WTC11 (cell line): ENCODE results near the gene SNX10. TPM values are rescaled to one million over a fixed set of nuclear protein-coding genes. Genes with fewer than 3 reads are reported as not detected.

Experiments used
- ATAC-seq: fragments of 200-7000 bp; cut with Tn5 transposase; 2 replicates; pipeline ENCODE4 v1.10.0; 2021; ENCODE audit warnings: mild to moderate bottlenecking, moderate library complexity
- CTCF ChIA-PET: fragments of 300-600 bp; sonication (Branson Sonifier 250); formaldehyde crosslinking; loops from one replicate; lab custom pipeline; 2021; ENCODE audit warnings: antibody characterized with exemption; lab: Charles Lee
- POLR2A ChIA-PET: fragments of 350-600 bp; sonication (Branson Sonifier 250); formaldehyde crosslinking; loops from one replicate; lab custom pipeline; 2021; ENCODE audit warnings: antibody characterized with exemption; lab: Charles Lee
- DNase-seq: peaks from one replicate; pipeline ENCODE4 v3.0.0; 2021; ENCODE audit warnings: low spot score
- H3K27ac Mint-ChIP-seq: 2 replicates; pipeline ENCODE4 v1.8.0; 2021; ENCODE audit warnings: mixed read lengths
- H3K27me3 Mint-ChIP-seq: 2 replicates; pipeline ENCODE4 v1.8.0; 2021; ENCODE audit warnings: low read depth, mild to moderate bottlenecking, moderate library complexity, mixed read lengths
- H3K36me3 Mint-ChIP-seq: 2 replicates; pipeline ENCODE4 v1.8.0; 2021; ENCODE audit warnings: mixed read lengths
- H3K4me1 Mint-ChIP-seq: 2 replicates; pipeline ENCODE4 v1.8.0; 2022; ENCODE audit warnings: mixed read lengths
- H3K4me3 Mint-ChIP-seq: 2 replicates; pipeline ENCODE4 v1.8.0; 2021; ENCODE audit warnings: mild to moderate bottlenecking, moderate library complexity, mixed read lengths
- H3K9me3 Mint-ChIP-seq: 2 replicates; pipeline ENCODE4 v1.8.0; 2021; ENCODE audit warnings: mixed read lengths
- ATF6 ChIP-seq: sonication (generic); formaldehyde crosslinking; IDR thresholded peaks from 2 replicates; pipeline ENCODE4 v1.8.1; 2023; ENCODE audit warnings: mild to moderate bottlenecking, missing genetic modification reagents
- FOXJ3 ChIP-seq: sonication (generic); formaldehyde crosslinking; IDR thresholded peaks from 2 replicates; pipeline ENCODE4 v1.9.0; 2021; ENCODE audit warnings: missing genetic modification reagents, mild to moderate bottlenecking, borderline replicate concordance
- GTF2I ChIP-seq: fragments of 250-450 bp; sonication (Bioruptor Pico); conservative IDR thresholded peaks from 2 replicates; pipeline ENCODE4 v1.4.0; 2021; ENCODE audit warnings: mild to moderate bottlenecking
- HMGA2 ChIP-seq: fragments of 250-450 bp; sonication (Bioruptor Pico); IDR thresholded peaks from 2 replicates; pipeline ENCODE4 v1.4.0; 2021; ENCODE audit warnings: mild to moderate bottlenecking, moderate library complexity
- KAT7 ChIP-seq: sonication (generic); formaldehyde crosslinking; IDR thresholded peaks from 2 replicates; pipeline ENCODE4 v1.8.1; 2023; ENCODE audit warnings: missing genetic modification reagents, mild to moderate bottlenecking, borderline replicate concordance
- SP1 ChIP-seq: sonication (generic); formaldehyde crosslinking; conservative IDR thresholded peaks from 2 replicates; pipeline ENCODE4 v1.8.1; 2022; ENCODE audit warnings: missing genetic modification reagents
- ZNF219 ChIP-seq: sonication (generic); formaldehyde crosslinking; IDR thresholded peaks from 2 replicates; pipeline ENCODE4 v1.8.0; 2023; ENCODE audit warnings: missing genetic modification reagents, mild to moderate bottlenecking, borderline replicate concordance
- total RNA-seq: library from RNA; stranded (reverse); gene quantifications from 3 replicates; pipeline ENCODE4 v1.2.3, GENCODE V29; 2021
- TF ChIP-seq, protein P1 (sequence below): fragments of 250-450 bp; sonication (Bioruptor Pico); IDR thresholded peaks from 2 replicates; pipeline ENCODE4 v1.9.0; 2021; ENCODE audit warnings: mild to moderate bottlenecking, borderline replicate concordance
- TF ChIP-seq, protein P2 (sequence below): fragments of 200-600 bp; IDR thresholded peaks from 2 replicates; pipeline ENCODE4 v1.8.0; 2022; ENCODE audit warnings: antibody characterized with exemption
- TF ChIP-seq, protein P3 (sequence below): sonication (generic); formaldehyde crosslinking; IDR thresholded peaks from 2 replicates; pipeline ENCODE4 v1.8.1; 2023; ENCODE audit warnings: mild to moderate bottlenecking, moderate library complexity, missing genetic modification reagents
- TF ChIP-seq, protein P4 (sequence below): sonication (generic); formaldehyde crosslinking; IDR thresholded peaks from 2 replicates; pipeline ENCODE4 v1.8.1; 2023; ENCODE audit warnings: mild to moderate bottlenecking, missing genetic modification reagents, borderline replicate concordance
- TF ChIP-seq, protein P5 (sequence below): fragments of 250-450 bp; sonication (Bioruptor Pico); conservative IDR thresholded peaks from 2 replicates; pipeline ENCODE4 v1.9.0; 2021; ENCODE audit warnings: mild to moderate bottlenecking

The SNX10 gene
- total RNA-seq, 1 experiment from 2014 or later, result 10.8 TPM

- TF ChIP-seq ATF6, result no peak
- TF ChIP-seq GTF2I (CRISPR knock-in tag), result no peak
- TF ChIP-seq ZNF219 (CRISPR knock-in tag), result no peak
- TF ChIP-seq, protein P1, sequence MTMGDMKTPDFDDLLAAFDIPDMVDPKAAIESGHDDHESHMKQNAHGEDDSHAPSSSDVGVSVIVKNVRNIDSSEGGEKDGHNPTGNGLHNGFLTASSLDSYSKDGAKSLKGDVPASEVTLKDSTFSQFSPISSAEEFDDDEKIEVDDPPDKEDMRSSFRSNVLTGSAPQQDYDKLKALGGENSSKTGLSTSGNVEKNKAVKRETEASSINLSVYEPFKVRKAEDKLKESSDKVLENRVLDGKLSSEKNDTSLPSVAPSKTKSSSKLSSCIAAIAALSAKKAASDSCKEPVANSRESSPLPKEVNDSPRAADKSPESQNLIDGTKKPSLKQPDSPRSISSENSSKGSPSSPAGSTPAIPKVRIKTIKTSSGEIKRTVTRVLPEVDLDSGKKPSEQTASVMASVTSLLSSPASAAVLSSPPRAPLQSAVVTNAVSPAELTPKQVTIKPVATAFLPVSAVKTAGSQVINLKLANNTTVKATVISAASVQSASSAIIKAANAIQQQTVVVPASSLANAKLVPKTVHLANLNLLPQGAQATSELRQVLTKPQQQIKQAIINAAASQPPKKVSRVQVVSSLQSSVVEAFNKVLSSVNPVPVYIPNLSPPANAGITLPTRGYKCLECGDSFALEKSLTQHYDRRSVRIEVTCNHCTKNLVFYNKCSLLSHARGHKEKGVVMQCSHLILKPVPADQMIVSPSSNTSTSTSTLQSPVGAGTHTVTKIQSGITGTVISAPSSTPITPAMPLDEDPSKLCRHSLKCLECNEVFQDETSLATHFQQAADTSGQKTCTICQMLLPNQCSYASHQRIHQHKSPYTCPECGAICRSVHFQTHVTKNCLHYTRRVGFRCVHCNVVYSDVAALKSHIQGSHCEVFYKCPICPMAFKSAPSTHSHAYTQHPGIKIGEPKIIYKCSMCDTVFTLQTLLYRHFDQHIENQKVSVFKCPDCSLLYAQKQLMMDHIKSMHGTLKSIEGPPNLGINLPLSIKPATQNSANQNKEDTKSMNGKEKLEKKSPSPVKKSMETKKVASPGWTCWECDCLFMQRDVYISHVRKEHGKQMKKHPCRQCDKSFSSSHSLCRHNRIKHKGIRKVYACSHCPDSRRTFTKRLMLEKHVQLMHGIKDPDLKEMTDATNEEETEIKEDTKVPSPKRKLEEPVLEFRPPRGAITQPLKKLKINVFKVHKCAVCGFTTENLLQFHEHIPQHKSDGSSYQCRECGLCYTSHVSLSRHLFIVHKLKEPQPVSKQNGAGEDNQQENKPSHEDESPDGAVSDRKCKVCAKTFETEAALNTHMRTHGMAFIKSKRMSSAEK (CRISPR knock-in tag), result no peak
Observed at GRCh38 chr7:26368542-26368941, 76.9 kb downstream of the SNX10 start (continued).

- Mint-ChIP-seq H3K27ac (no peak overlapping the region), H3K4me1 (peaks cover 16% of the 10 kb centered on the region), H3K4me3 (no peak overlapping the region), H3K36me3 (no peaks in the 10 kb centered on the region), H3K9me3 (no peaks in the 10 kb centered on the region), H3K27me3 (no peaks in the 10 kb centered on the region)
- CTCF ChIA-PET, result interaction anchor here (0.6 to 2.9 kb wide), 65 partner anchors 8 to 791 kb away, joined by 3 to 87 read pairs (median 4); partner anchors contain the start of genes HOXA5, HOXA7, NFE2L3 and SNX10
- DNase-seq (no peak), ATAC-seq (peak; percentile 52)
- TF ChIP-seq SP1 (CRISPR knock-in tag) (no peak), FOXJ3 (CRISPR knock-in tag) (no peak)
- TF ChIP-seq, protein P2, sequence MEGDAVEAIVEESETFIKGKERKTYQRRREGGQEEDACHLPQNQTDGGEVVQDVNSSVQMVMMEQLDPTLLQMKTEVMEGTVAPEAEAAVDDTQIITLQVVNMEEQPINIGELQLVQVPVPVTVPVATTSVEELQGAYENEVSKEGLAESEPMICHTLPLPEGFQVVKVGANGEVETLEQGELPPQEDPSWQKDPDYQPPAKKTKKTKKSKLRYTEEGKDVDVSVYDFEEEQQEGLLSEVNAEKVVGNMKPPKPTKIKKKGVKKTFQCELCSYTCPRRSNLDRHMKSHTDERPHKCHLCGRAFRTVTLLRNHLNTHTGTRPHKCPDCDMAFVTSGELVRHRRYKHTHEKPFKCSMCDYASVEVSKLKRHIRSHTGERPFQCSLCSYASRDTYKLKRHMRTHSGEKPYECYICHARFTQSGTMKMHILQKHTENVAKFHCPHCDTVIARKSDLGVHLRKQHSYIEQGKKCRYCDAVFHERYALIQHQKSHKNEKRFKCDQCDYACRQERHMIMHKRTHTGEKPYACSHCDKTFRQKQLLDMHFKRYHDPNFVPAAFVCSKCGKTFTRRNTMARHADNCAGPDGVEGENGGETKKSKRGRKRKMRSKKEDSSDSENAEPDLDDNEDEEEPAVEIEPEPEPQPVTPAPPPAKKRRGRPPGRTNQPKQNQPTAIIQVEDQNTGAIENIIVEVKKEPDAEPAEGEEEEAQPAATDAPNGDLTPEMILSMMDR, result peak; percentile 58
- TF ChIP-seq, protein P3, sequence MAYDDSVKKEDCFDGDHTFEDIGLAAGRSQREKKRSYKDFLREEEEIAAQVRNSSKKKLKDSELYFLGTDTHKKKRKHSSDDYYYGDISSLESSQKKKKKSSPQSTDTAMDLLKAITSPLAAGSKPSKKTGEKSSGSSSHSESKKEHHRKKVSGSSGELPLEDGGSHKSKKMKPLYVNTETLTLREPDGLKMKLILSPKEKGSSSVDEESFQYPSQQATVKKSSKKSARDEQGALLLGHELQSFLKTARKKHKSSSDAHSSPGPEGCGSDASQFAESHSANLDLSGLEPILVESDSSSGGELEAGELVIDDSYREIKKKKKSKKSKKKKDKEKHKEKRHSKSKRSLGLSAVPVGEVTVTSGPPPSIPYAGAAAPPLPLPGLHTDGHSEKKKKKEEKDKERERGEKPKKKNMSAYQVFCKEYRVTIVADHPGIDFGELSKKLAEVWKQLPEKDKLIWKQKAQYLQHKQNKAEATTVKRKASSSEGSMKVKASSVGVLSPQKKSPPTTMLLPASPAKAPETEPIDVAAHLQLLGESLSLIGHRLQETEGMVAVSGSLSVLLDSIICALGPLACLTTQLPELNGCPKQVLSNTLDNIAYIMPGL (CRISPR knock-in tag), result no peak
- TF ChIP-seq, all 79 proteins: peak for 1
- POLR2A ChIA-PET, result interaction anchor here (0.6 kb wide), 1 partner anchor 128 kb away, joined by 4 read pairs; no protein-coding TSS in a partner anchor
Observed at GRCh38 chr7:26369593-26369992, 77.9 kb downstream of the SNX10 start.

- CTCF ChIA-PET, result interaction anchor here (0.6 to 2.9 kb wide), 61 partner anchors 8 to 791 kb away, joined by 3 to 87 read pairs (median 5); partner anchors contain the start of genes HOXA5, HOXA7 and SNX10
- DNase-seq (no peak), ATAC-seq (no peak)
- H3K27ac Mint-ChIP-seq, result no peak overlapping the region
- H3K36me3 Mint-ChIP-seq, result no peaks in the 10 kb centered on the region
- TF ChIP-seq, protein P4, sequence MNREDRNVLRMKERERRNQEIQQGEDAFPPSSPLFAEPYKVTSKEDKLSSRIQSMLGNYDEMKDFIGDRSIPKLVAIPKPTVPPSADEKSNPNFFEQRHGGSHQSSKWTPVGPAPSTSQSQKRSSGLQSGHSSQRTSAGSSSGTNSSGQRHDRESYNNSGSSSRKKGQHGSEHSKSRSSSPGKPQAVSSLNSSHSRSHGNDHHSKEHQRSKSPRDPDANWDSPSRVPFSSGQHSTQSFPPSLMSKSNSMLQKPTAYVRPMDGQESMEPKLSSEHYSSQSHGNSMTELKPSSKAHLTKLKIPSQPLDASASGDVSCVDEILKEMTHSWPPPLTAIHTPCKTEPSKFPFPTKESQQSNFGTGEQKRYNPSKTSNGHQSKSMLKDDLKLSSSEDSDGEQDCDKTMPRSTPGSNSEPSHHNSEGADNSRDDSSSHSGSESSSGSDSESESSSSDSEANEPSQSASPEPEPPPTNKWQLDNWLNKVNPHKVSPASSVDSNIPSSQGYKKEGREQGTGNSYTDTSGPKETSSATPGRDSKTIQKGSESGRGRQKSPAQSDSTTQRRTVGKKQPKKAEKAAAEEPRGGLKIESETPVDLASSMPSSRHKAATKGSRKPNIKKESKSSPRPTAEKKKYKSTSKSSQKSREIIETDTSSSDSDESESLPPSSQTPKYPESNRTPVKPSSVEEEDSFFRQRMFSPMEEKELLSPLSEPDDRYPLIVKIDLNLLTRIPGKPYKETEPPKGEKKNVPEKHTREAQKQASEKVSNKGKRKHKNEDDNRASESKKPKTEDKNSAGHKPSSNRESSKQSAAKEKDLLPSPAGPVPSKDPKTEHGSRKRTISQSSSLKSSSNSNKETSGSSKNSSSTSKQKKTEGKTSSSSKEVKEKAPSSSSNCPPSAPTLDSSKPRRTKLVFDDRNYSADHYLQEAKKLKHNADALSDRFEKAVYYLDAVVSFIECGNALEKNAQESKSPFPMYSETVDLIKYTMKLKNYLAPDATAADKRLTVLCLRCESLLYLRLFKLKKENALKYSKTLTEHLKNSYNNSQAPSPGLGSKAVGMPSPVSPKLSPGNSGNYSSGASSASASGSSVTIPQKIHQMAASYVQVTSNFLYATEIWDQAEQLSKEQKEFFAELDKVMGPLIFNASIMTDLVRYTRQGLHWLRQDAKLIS, result no peak
- no peak for TF ChIP-seq FOXJ3 (CRISPR knock-in tag)
- TF ChIP-seq SP1 (CRISPR knock-in tag), result no peak
- TF ChIP-seq, protein P5, sequence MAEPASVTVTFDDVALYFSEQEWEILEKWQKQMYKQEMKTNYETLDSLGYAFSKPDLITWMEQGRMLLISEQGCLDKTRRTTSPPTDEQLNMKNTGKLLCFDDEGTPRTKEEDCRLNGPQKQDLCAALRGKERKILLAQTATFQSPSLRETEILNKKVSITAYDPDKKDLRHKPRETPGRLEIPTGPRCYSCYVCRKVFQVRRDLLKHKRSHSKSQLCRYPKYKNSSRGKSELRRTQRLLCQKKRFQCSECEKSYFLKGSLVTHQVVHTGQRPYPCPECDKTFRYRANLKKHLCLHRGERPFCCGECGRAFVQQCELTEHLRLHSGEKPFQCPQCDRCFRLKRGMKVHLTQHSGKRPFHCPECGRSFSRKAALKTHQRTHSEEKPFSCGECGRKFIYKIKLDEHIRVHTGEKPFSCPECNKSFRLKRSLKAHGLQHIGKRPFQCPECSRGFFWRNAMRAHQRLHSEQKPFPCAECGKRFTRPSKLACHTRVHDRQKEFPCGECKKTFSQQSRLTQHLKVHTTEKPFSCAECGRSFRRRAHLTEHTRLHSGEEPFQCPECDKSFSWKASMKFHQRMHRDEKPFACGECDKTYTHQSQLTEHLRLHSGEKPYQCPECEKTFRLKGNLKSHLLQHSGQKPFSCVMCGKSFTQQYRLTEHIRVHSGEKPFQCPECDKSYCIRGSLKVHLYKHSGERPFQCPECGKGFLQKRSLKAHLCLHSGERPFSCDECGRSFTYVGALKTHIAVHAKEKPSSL (CRISPR knock-in tag), result no peak
- TF ChIP-seq KAT7 (CRISPR knock-in tag), result no peak
- TF ChIP-seq HMGA2 (CRISPR knock-in tag), result no peak
- no peaks in the 10 kb centered on the region for H3K9me3 Mint-ChIP-seq
- POLR2A ChIA-PET, result interaction anchor here (0.6 kb wide), 1 partner anchor 129 kb away, joined by 4 read pairs; no protein-coding TSS in a partner anchor
- H3K27me3 Mint-ChIP-seq, result no peaks in the 10 kb centered on the region
- no peak overlapping the region for H3K4me3 Mint-ChIP-seq
- peaks cover 16% of the 10 kb centered on the region for H3K4me1 Mint-ChIP-seq
Observed at GRCh38 chr7:26370011-26370410, 78.3 kb downstream of the SNX10 start.
